Measurements from ENCODE around the gene CRYBA2. TPM values are rescaled to one million over a fixed set of nuclear protein-coding genes. Genes with fewer than 3 reads are reported as not detected.
A peak's percentile ranks its signal among the peaks of the same experiment; 100 is the strongest.

Gene CRYBA2
- total RNA-seq, 2 experiments from 2014 or later, result not detected

DNA sequence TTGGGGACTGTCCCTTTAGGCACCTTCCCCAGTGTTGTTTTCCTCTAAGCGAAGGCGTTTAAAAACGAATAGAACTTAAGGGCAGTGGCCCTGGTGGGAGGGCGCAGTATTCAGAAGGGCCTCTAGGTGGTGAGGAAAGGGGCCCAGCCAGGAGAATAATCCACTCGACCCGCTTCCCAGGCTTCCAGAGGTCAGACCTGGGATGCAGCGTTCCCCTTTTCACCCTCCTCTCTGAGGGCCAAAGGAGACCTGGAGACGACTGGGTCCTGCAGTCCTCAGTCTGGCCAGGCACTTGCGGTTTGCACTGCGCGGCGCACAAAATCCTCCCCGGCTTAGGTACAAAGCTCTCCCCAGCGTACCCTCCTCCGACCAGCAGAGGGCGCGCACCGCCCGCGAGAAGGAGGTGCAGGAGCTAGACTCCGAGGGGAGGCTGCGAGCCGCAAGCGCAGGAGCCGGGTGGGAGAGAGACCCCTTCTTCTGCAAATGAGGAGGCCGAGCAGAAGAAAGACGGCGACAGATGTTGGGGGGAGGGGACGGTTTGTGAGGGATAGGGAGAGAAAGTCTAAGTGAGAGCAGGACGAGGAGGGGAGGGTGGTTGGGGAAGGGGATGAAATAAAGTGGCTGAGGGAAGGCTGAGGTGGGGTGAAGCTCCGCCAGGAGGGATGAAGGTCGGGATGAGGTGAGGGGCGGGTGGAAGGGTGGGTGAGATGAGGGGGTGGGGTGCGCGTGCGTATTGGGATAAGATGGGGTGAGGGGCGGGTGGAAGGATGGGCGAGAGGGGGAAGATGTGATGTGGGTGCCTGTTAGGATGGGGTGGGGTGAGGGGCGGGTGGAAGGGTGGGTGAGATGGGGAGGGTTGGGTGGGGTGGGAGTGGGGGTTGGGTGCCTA, 13.1 kb downstream of the CRYBA2 start:
- peak; percentile 90 for DNase-seq
- ATAC-seq (ENCODE audit: low read depth), result peak; percentile 90
- Mint-ChIP-seq H3K9me3 (no peaks in the 10 kb centered on the region), H3K4me1 (peaks cover 13% of the 10 kb centered on the region), H3K27ac (peak overlapping the region; percentile 61), H3K36me3 (peaks cover 1% of the 10 kb centered on the region), H3K27me3 (peaks cover 69% of the 10 kb centered on the region), H3K4me3 (peak overlapping the region; percentile 66)
- POLR2A ChIA-PET, result interaction anchor here (1.0 kb wide), 1 partner anchor 15 kb away, joined by 4 read pairs; no protein-coding TSS in a partner anchor

DNA sequence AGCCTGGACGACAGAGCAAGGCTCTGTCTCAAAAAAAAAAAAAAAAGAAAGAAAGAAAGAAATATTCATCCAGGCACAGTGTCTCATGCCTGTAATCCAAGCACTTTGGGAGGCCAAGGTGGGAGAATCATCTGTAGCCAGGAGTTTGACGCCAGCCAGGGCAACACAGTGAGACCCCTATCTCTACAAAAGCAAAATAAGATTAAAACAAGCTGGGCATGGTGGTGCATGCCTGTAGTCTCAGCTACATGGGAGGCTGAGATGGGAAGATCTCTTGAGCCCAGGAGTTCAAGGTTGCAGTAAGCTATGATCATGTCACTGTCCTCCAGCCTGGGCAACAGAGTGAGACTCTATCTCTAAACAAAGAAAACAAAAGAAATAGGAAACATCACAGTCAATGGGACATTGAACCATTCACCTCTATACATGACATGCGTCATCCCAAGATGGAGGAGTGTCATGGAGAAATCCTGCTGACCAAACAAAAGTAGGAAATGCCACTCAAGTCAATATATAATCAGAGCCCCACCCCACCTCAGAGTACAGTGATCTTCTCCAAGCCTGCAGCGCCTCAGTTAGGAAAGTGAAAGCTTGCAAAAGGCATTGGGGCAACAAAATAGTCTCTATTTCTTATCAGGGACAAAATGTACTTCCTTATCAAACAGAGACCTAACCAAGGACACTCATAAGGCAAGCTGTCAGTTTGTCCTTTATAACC, 18.0 kb downstream of the CRYBA2 start:
- ATAC-seq (ENCODE audit: low read depth), result no peak
- Mint-ChIP-seq H3K27ac (no peak overlapping the region), H3K27me3 (peaks cover 63% of the 10 kb centered on the region), H3K4me1 (peaks cover 3% of the 10 kb centered on the region), H3K9me3 (no peaks in the 10 kb centered on the region), H3K4me3 (no peak overlapping the region), H3K36me3 (peaks cover 1% of the 10 kb centered on the region)
- DNase-seq, result no peak
- POLR2A ChIA-PET, result interaction anchor here (0.7 kb wide), 1 partner anchor 356 kb away, joined by 3 read pairs; no protein-coding TSS in a partner anchor

GRCh38 chr2:218970894-218971293, 22.3 kb downstream of the CRYBA2 start:
- ATAC-seq (ENCODE audit: low read depth) (no peak), DNase-seq (no peak)
- Mint-ChIP-seq H3K9me3 (no peaks in the 10 kb centered on the region), H3K27ac (no peak overlapping the region), H3K4me3 (no peak overlapping the region), H3K36me3 (no peaks in the 10 kb centered on the region), H3K4me1 (no peaks in the 10 kb centered on the region), H3K27me3 (peaks cover 73% of the 10 kb centered on the region)
- POLR2A ChIA-PET, result no interaction called here

DNA sequence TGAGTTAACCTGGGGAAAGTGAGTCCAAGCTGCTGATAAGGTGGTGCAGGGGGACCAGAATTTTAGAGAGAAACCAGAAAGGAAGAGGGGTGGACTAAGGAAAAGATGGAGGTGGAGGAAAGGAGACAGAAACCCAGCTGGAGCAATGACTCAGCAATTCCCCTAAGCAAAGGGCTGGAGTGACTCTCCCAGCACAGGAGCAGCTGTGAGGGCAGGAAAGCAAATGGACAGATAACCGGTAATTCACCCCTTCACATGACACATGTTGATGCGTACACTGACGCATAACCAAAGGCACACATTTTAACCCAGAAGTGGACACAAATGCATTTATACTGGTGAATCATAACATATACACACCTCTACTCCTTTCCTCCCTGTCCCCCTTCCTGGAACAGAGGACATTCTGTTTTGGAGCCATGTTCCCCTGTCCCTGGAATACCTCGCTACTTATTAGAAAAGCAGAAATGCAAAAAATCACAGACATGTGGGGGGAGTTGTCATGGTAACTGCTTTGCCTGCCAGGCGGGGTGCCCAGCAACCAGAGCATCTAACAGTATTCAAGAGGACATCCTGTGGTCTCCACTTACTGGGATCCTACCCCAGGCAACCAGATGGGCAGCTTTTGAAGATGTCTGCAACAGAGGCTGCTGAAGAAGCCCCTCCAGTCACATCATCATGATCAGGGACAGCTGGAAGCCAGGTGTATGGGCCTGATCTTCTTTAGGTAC, 29.0 kb downstream of the CRYBA2 start:
- peaks cover 75% of the 10 kb centered on the region for H3K27me3 Mint-ChIP-seq
- no peak overlapping the region for H3K4me3 Mint-ChIP-seq
- POLR2A ChIA-PET, result no interaction called here
- ATAC-seq (ENCODE audit: low read depth) (no peak), DNase-seq (no peak)
- no peaks in the 10 kb centered on the region for H3K36me3 Mint-ChIP-seq
- no peak overlapping the region for H3K27ac Mint-ChIP-seq
- peaks cover 3% of the 10 kb centered on the region for H3K4me1 Mint-ChIP-seq
- no peaks in the 10 kb centered on the region for H3K9me3 Mint-ChIP-seq

DNA sequence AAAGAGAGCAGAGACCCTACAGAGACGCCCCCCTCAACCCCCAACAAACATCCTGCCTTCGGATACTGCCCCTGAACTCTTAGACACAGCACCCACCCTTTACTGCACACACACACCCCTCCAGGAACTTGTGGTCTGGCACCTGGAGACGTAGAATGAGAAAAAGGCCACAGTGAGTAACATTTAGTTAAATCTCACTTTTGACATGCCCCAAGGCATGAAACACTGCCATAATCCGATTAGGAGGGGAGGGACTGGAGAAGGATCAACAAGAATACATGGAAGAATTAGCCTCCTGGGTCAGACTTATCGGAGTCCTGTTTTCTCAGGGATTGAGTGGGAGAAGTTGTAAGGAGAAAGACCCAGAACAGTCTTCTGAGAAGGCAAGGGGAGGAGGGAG, 29.6 kb downstream of the CRYBA2 start:
- H3K36me3 Mint-ChIP-seq, result no peaks in the 10 kb centered on the region
- no peaks in the 10 kb centered on the region for H3K9me3 Mint-ChIP-seq
- peaks cover 75% of the 10 kb centered on the region for H3K27me3 Mint-ChIP-seq
- peaks cover 5% of the 10 kb centered on the region for H3K4me1 Mint-ChIP-seq
- H3K4me3 Mint-ChIP-seq, result no peak overlapping the region
- DNase-seq (no peak), ATAC-seq (ENCODE audit: low read depth) (no peak)
- no peak overlapping the region for H3K27ac Mint-ChIP-seq
- POLR2A ChIA-PET, result no interaction called here

DNA sequence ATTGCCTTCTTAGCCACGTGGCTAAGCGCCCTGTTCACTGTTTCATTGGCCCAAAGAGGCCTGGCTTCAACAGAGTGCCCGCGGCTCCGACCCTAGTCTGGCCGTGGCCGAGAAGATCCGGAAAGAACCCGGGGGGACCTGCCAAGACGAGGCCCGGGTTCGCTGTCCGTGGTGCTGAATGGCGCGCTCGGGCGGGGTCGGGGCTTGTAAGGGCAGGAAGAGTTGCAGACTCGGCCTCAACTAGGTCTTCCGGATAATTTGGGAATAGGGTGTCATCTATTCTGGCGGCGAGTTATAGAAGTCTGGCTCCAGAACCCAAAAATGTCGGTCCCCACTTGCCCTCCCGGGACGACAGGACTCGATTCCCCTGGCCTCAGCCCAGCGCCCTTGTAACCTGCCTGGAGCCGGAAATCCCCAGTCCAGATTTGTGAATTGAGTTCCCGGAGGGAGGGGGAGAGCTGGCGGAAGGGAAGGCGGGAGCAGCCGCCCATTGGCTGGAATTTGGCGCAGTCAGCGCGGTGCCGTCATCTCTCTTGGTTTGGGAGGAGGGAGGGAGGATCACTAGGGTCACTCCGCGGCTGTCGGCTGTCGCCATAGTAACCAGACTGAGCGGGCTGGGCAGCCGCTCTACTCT, 30.2 kb downstream of the CRYBA2 start:
- no peak overlapping the region for H3K4me3 Mint-ChIP-seq
- H3K27me3 Mint-ChIP-seq, result peaks cover 76% of the 10 kb centered on the region
- DNase-seq, result peak; percentile 86
- ATAC-seq (ENCODE audit: low read depth), result no peak
- H3K4me1 Mint-ChIP-seq, result peaks cover 5% of the 10 kb centered on the region
- H3K36me3 Mint-ChIP-seq, result no peaks in the 10 kb centered on the region
- H3K9me3 Mint-ChIP-seq, result no peaks in the 10 kb centered on the region
- POLR2A ChIA-PET, result no interaction called here
- no peak overlapping the region for H3K27ac Mint-ChIP-seq

DNA sequence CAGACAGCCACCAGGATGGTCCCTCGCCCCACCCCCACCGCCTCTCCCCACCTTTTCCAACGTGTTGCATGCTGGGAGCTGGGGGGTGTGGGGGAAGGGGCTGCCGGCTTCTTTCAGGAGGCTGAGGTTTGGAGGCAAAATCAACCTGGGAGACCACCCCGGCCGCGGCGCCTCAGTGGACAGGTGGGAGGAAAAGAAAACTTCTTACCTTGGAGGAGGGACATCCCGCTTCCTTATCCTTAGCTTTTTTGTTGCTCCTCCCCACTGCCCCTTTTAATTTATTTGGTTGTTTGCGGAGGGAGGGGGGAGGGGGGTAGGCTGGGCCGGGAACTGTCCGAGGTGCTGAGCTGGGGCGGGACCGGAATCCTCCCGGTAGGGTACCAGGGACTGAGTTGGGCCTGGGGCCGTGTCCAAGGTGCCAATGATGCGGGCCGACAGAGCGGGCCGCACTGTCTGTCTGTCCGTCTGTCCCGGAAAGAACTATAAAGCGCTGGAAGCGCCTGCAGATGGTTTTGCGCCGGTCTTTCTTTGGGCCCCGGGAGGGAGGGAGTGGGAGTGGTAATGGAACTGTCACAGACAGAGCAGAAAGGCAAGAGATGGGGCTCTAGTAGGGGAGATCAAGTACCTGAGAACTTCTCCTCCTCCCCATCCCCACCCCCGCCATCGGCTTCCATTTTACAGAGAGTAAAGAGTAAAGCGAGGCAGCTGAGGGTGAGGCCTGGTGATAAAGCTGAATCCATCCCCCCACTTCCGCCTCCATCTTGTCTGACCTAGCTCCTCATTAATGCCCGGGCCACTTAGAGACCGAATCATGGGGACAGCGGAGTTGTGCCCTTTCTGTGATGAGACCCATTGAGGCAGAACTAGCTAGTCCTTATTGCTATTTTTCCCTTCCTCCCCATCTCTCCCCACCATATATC, 31.3 kb downstream of the CRYBA2 start:
- no peak overlapping the region for H3K4me3 Mint-ChIP-seq
- H3K36me3 Mint-ChIP-seq, result no peaks in the 10 kb centered on the region
- no peaks in the 10 kb centered on the region for H3K9me3 Mint-ChIP-seq
- DNase-seq (peak; percentile 59), ATAC-seq (ENCODE audit: low read depth) (no peak)
- H3K27me3 Mint-ChIP-seq, result peaks cover 78% of the 10 kb centered on the region
- POLR2A ChIA-PET, result no interaction called here
- no peak overlapping the region for H3K27ac Mint-ChIP-seq
- peaks cover 5% of the 10 kb centered on the region for H3K4me1 Mint-ChIP-seq

DNA sequence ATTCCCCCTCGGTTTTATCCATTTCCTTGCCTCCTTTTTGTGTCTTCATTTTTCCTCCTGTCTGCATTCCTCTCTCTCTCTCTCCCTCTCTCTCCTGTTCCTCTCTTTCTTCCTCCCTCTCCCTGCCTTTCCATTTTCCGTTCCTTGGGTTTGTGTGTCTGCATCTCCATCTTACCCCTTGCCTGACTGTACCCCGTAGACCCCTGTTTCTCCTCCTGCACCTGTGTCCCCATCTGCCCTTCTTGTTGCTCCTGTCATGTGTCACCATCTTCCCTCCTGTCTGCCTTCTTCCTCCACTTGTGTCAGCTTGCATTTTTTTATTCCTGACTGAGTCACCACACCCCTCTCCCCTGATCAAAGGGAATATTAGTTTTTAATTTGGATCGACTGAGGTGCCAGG, 32.0 kb downstream of the CRYBA2 start:
- DNase-seq, result no peak
- POLR2A ChIA-PET, result no interaction called here
- H3K9me3 Mint-ChIP-seq, result no peaks in the 10 kb centered on the region
- H3K4me3 Mint-ChIP-seq, result peak overlapping the region; percentile 13
- no peaks in the 10 kb centered on the region for H3K36me3 Mint-ChIP-seq
- peak overlapping the region; percentile 14 for H3K27ac Mint-ChIP-seq
- peaks cover 78% of the 10 kb centered on the region for H3K27me3 Mint-ChIP-seq
- H3K4me1 Mint-ChIP-seq, result peaks cover 5% of the 10 kb centered on the region
- no peak for ATAC-seq (ENCODE audit: low read depth)

DNA sequence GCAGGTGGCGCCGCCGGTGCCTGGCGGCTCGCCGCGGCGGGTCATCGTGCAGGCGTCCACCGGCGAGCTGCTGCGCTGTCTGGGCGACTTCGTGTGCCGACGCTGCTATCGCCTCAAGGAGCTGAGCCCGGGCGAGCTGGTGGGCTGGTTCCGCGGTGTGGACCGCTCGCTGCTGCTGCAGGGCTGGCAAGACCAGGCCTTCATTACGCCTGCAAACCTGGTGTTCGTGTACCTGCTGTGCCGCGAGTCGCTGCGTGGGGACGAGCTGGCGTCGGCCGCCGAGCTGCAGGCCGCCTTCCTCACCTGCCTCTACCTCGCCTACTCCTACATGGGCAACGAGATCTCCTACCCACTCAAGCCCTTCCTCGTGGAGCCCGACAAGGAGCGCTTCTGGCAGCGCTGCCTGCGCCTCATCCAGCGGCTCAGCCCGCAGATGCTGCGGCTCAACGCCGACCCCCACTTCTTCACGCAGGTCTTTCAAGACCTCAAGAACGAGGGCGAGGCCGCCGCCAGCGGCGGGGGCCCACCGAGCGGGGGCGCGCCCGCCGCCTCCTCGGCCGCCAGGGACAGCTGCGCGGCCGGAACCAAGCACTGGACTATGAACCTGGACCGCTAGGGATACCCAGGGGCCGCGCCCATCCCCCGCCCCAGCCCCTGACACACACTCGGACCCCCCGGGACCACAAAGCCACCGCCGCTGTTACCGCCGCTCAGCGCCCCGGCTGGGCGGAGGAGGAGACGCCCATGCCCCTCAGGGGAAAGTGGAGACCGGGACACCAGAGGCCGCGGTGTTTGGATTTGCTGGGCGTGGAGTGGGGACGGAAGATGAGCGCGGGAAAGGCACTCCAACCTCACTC, 32.7 kb downstream of the CRYBA2 start:
- no peak overlapping the region for H3K27ac Mint-ChIP-seq
- no peaks in the 10 kb centered on the region for H3K9me3 Mint-ChIP-seq
- H3K4me1 Mint-ChIP-seq, result peaks cover 5% of the 10 kb centered on the region
- ATAC-seq (ENCODE audit: low read depth), result no peak
- H3K4me3 Mint-ChIP-seq, result peak overlapping the region; percentile 4
- DNase-seq, result no peak
- H3K36me3 Mint-ChIP-seq, result no peaks in the 10 kb centered on the region
- H3K27me3 Mint-ChIP-seq, result peaks cover 75% of the 10 kb centered on the region
- POLR2A ChIA-PET, result no interaction called here

GRCh38 chr2:218959761-218960308, 33.4 kb downstream of the CRYBA2 start:
- no peak overlapping the region for H3K4me3 Mint-ChIP-seq
- ATAC-seq (ENCODE audit: low read depth), result no peak
- no peak for DNase-seq
- no peak overlapping the region for H3K27ac Mint-ChIP-seq
- H3K36me3 Mint-ChIP-seq, result no peaks in the 10 kb centered on the region
- H3K27me3 Mint-ChIP-seq, result peaks cover 71% of the 10 kb centered on the region
- no peaks in the 10 kb centered on the region for H3K9me3 Mint-ChIP-seq
- H3K4me1 Mint-ChIP-seq, result peaks cover 5% of the 10 kb centered on the region
- POLR2A ChIA-PET, result no interaction called here

GRCh38 chr2:218959141-218959731, 34.0 kb downstream of the CRYBA2 start, which contains the start of gene CDK5R2:
CDK5R2 (plus strand) TSS chr2:218959666; CDS start chr2:218959821, 155 bp downstream.
- Mint-ChIP-seq H3K4me3 (peak within 1 kb of the TSS; percentile 59), H3K9me3 (no peaks in the 10 kb centered on the region), H3K36me3 (no peaks in the 10 kb centered on the region), H3K4me1 (peaks cover 5% of the 10 kb centered on the region), H3K27me3 (peaks cover 70% of the 10 kb centered on the region), H3K27ac (no peak within 1 kb of the TSS)
- POLR2A ChIA-PET, result no interaction called here
- DNase-seq, result peak; percentile 76
- ATAC-seq (ENCODE audit: low read depth), result peak; percentile 91

Measured in activated naive CD8-positive, alpha-beta T cell treated with anti-CD3 and anti-CD28 coated beads, Interleukin-2, amount 10 ng/mL, durations not matched to agents 7 days and 5 days (primary cell).